GM21786 (cell line): ENCODE data around the gene GDI2.
"Not testable (repeated sequence)": the region's sequence is repeated elsewhere in the genome, so short reads cannot be mapped to it uniquely, and the experiment has no call there.

Experiments used
- ATAC-seq: cut with Tn5 transposase; IDR thresholded peaks from one replicate; pipeline ENCODE4 v1.9.1; 2021; ENCODE audit not compliant: unreplicated experiment

The GDI2 gene

DNA sequence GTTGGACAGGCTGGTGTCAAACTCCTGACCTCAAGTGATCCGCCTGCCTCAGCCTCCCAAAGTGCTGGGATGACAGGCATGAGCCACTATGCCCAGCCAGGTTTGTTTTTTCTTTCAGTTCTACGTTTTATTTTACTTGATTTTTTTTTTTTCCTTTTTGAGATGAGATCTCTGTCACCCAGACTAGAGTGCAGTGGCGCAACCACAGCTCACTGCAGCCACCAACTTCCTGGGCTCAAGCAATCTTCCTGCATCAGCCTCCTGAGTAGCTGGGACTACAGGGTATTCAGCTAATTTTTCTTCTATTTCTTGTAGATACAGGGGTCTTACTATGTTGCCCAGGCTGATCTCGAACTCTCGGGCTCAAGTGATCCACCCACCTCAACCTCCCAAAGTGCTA, 24.3 kb downstream of the GDI2 start:
- ATAC-seq = no peak

DNA sequence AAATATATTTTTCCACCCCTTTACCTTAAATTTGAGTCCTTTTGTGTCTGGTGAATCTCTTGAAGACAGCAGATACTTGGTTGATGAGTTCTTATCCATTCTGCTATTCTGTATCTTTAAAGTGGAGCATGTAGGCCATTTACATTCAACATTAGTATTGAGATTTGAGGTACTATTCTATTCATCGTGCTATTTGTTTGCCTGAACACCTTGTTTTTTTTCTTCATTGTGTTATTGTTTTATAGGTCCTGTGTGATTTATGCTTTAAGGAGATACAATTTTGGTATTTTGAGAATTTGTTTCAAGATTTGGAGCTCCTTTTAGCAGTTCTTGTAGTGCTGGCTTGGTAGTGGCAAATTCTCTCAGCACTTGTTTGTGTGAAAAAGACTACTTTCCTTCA, 29.9 kb downstream of the GDI2 start:
- ATAC-seq = no peak

- no peak for ATAC-seq
Measured at GRCh38 chr10:5782174-5782573, 31.1 kb downstream of the GDI2 start.

GRCh38 chr10:5779730-5780129, 33.5 kb downstream of the GDI2 start:
- no peak for ATAC-seq

DNA sequence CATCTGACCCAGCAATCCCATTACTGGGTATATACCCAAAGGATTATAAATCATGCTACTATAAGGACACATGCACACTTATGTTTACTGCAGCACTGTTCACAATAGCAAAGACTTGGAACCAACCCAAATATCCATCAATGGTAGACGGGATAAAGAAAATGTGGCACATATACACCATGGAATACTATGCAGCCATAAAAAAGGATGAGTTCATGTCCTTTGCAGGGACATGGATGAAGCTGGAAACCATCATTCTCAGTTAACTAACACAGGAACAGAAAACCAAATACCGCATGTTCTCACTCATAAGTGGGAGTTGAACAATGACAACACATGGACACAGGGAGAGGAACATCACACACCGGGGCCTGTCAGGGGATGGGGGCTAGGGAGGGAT, 35.5 kb downstream of the GDI2 start:
- ATAC-seq = not testable (repeated sequence)

- ATAC-seq = no peak
Measured at GRCh38 chr10:5776881-5777197, 36.4 kb downstream of the GDI2 start.

DNA sequence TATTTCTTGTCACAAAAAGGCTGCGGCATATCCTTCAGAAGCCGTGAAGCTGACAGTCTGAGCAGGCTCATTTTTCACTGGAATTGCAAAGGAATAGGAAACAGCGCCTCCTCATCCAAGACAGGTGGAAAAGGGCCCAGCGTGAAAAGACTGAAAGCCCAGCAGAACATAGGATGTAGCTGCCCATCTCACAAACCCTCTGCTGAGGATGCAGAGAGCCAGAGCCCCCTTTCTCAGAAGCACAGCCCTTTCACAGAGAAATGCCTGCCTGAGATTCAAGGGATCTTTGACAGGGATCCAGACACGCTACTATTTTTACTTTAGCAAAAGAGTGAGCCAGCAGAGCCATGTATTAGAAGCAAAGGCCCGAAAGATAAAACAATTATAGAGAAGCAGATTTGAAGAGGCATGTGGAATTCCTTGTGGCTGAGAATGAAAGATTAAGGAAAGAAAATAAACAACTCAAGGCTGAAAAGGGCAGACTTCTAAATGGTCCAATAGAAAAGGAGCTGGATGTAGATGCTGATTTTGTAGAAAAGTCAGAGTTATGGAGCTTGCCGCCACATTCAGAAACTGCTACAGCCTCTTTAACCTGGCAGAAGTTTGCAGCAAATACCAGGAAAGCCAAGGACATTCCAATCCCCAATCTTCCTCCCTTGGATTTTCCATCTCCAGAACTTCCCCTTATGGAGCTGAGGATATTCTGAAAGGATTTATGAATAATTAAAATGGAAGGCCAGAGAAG, 36.9 kb downstream of the GDI2 start:
- ATAC-seq = no peak

GRCh38 chr10:5775685-5776084, 37.5 kb downstream of the GDI2 start:
- ATAC-seq = no peak

DNA sequence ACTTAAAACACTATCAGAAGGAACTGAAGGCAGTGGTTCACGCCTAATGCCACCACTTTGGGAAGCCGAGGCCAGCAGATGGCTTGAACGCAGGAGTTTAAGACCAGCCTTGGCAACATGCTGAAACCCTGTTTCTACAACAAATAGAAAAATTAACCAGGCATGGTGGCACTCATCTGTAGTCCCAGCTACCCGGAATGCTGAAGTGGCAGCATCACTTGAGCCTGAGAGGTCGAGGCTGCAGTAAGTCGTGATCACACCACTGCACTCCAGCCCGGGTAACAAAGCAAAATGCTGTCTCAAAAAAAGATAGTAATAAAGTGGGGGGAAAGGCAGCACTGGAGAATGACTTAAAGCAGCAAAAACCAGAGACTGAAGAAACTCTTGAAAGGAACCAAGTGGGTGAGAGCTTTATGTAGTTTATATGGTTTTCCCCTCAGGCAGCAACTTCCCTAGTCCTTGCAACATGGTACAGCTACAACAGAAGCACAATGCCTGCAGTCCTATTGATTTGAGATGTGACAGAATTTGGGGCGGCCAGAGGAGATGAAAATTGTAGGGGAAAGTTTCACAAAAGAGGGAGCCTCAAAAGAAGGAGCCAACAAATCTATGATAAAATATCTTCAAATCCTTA, 38.1 kb downstream of the GDI2 start:
- no peak for ATAC-seq

GRCh38 chr10:5766189-5766588, 47.0 kb downstream of the GDI2 start:
- ATAC-seq = no peak

- no peak for ATAC-seq
Measured at GRCh38 chr10:5765617-5766016, 47.6 kb downstream of the GDI2 start.

DNA sequence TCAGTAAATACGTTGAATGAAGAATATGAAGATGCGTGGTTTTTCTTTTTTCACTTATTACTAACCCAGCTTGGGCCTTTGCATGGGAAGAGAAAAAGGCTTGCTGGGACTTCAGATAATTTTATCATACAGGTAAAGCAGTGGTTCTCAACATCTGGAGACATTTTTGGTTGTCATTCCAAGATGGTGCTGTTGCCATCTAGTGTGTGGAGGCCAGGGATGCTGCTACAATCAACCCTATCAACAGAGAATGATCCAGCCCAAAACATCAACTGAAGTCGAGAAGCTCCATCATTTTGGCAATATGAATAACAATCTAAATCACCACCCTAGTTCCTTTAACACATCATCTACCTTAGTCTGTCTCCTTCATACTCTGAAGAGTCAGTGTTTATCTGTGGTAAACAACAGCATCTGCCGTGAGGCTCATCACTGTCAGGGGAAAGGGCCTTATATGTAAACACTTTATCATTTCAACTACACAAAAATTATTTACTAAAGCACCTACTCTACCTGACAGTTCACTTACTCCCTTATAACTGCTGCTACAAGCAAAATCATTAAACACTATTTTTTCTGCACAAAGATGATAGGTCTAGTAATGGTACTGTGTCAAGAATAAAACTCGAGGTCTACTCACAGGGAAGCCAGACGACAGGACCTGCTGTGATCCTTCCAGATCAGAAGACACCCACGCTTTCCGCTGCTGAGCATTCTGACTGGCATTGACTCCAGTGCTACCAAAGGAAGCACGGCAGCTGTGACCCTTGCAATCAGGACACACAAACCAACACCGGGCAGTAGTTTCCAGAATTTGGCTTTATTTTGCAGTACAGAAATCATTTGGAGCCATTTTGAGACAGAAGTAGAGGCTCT, 48.6 kb downstream of the GDI2 start:
- no peak for ATAC-seq

- ATAC-seq = no peak
Measured at GRCh38 chr10:5762531-5762930, 50.7 kb downstream of the GDI2 start.

DNA sequence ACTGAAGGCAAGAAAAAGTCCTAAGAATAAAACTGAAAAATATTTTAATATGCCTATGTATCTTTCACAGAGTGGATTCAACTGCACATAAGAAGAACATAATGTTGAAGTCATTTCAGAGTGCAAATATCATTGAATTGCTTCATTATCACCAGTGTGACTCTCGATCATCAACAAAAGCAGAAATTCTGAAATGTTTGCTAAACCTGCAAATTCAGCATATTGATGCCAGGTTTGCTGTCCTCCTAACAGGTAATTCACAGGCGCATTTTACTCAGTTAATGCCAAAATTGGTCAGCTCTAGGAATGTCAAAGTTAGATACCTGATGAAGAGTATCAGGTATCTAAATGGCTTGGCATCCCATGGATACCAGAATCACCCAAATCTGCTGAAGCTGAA, 52.0 kb downstream of the GDI2 start:
- no peak for ATAC-seq

DNA sequence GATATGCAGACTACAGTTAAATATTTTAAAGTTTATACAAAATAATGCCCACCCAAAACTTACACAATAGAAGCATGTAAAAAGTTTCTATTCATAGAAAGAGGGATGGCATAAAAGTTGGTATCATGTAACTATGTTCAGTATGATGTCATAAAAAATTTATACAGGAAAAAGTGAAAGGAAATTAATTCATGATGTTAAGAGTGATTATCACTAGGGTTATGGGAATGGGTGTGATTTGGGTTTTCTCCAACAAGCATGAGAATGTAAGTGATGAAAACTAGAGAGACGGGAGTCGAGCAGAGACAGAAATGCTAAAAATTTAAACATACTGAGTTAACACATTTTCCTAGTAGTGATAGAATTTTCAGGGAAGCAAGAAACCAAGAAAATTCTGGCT, 52.7 kb downstream of the GDI2 start:
- no peak for ATAC-seq

DNA sequence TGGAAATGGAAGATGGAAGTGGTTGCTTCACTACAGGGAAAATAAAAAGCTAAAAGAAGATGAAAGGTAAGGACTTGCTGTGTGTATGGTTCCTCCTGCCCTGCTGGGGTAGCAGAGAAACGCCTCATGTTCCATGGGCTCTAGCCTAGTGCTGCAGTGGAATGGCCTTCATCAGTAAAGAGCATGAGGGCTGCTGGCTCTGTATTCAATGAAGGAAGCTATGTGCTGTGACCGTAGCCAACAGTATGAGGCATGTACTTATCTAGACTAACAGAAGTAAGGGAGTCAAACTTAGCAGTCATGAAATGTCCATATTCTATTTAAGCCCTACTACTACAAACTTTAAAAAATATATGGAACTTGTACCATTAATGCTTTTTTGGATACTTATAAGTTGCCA, 54.3 kb downstream of the GDI2 start:
- no peak for ATAC-seq

- ATAC-seq = no peak
Measured at GRCh38 chr10:5757766-5758517, 55.3 kb downstream of the GDI2 start.

DNA sequence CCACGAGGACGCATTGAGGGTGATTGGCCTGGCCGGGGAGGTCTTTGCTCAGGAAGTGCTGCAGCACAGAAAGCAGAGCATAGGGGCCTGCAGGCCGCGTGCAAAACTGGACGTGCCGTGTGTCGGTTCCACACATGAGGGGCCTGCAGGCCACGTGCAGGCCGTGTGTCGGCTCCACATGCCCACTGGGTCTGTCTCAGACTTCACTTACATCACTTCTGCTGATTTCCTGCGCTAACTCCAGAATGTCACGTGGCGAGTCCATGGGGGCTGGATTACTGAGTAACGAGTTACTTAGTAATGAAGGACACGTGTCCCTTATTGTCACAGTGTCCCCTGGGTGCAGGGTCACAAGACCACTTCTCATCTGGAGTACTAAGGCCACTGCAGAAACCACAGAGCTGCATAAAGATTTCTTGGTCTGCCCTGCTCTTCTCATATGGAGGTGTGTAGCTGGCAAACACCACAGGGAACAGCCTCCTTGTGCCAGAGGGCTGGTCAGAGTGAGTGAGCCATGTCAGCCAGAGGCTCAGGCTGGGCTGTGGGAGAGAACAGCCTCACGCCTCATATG, 60.8 kb downstream of the GDI2 start:
- no peak for ATAC-seq

DNA sequence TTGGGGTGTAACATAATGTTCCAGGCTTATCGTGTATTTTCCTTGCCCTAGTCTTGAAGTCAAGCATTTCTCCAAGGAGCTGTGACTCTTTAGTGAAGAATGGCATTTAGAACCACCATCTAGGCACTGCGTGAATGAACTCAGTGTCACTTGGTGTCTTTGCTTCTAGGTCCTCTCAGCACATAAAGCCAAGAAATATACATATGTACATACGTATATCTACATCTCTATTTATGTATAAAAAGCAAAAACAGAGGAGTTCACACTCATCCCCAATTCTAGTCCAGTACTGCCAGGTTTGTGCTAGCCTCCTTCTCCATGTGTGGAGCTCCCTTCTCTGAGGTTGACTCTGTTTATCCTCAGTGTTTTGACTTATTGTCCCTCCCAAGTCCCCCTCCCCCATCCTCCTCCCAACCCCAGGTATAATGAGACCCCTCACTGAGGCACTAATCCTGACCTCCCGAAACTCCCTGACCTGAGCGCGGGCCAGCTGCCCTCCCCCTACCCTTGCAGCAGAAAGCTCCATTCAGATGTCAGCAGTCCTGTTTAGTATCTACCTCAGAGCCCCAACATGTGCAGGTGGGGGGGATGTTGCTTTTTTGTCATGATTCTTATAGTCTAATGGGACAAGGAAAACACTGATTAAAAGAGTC, 61.5 kb downstream of the GDI2 start:
- ATAC-seq = no peak

DNA sequence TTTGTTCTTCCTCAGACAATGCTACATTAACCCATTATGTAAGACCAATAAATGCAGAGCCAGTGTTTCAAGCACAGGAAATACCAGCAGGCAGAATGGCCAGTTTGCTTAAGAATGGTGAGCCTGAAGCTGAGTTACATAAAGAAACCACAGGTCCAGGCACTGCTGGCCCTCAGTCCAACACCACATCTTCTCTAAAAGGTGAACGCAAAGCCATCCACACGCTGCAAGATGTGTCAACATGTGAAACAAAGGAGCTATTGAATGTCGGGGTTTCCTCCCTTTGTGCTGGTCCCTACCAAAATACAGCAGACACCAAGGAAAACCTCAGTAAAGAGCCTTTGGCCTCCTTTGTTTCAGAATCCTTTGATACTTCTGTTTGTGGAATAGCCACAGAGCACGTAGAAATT, 64.8 kb downstream of the GDI2 start:
- ATAC-seq = no peak

DNA sequence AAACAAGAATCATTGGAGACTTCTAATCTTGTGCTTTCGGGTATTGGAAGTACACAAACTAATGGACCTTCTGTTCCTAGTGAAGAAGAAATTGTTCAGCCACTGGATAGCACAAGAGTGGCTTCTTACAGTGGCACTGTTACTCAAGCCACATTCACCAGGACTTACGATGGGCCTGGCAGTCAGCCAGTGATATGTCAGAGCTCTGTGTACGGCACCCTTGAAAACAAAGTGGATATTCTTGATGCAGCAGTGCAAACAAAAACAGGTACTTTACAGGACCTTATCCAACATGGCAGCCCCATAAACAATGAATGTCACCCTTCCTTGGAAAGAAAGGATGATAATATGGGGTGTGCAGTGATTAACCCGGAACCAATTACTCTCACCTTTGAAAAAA, 67.0 kb downstream of the GDI2 start:
- ATAC-seq = no peak
